Measurements from ENCODE around the gene P2RY13.

DNA sequence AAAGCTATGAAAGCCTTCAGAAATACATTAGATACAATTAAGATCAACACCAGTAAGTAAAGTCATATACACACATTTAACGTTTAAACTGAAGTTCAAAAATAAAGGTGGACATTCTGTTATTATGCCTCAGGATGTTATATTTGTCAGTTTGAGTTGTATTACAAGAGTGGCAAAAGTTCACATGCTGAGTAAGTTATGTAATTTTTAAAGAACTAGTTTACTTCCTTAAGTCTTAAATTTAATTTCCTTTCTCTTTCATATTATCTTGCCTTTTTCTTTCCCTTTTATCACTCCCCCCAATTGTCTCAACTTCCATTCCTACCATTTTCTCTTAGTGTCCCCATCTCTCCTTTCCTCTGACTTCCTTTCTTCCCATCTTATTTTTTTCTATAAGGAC lies 7.8 kb downstream of the P2RY13 start:
- TF ChIP-seq POLR2A (IDR thresholded peaks at IDR 0.05) (no peak), CTCF (IDR thresholded peaks at IDR 0.05 in 4 of 5, conservative IDR thresholded peaks at IDR 0.05 in 1 of 5) (no peak)

All from gastrocnemius medialis (tissue), 4 donors.